Thyroid gland (tissue), 4 donors: ENCODE results near the gene SLC24A4.

Source experiments
- POLR2A ChIP-seq, 2 donors: fragments of 450-650 bp; IDR thresholded peaks; one replicate each; pipeline ENCODE4 v1.6.1; 2017; ENCODE audit warnings: antibody characterized with exemption in 2 of 2, mild to moderate bottlenecking in 2 of 2, moderate library complexity in 1 of 2
- TF ChIP-seq, protein P1 (sequence below), 6 experiments: fragments of 200-600 bp in 3 of 6; fragments of 450-650 bp in 3 of 6; sonication (generic) in 3 of 6; IDR thresholded peaks; one replicate each; pipeline ENCODE4 v1.5.1; 2016 to 2019; ENCODE audit warnings: antibody characterized with exemption in 6 of 6, mild to moderate bottlenecking in 2 of 6, inconsistent platforms in 1 of 6, moderate library complexity in 1 of 6

DNA sequence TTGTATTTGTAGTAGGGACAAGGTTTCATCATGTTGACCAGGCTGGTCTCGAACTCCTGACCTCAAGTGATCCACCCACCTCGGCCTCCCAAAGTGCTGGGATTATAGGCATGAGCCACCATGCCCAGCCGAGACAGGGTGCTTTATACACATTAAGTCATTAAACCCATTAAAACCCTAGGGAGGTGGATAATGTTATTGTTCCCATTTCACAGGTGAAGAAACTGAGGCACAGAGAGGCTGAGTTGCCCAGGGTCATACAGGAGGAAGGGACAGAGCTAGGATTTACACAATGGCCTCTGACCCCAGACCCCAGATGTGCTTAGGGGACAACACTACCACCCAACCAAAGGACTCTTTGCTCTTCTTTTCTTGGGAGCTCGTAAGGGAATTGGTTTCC lies 139.6 kb downstream of the SLC24A4 start:
- TF ChIP-seq, protein P1, sequence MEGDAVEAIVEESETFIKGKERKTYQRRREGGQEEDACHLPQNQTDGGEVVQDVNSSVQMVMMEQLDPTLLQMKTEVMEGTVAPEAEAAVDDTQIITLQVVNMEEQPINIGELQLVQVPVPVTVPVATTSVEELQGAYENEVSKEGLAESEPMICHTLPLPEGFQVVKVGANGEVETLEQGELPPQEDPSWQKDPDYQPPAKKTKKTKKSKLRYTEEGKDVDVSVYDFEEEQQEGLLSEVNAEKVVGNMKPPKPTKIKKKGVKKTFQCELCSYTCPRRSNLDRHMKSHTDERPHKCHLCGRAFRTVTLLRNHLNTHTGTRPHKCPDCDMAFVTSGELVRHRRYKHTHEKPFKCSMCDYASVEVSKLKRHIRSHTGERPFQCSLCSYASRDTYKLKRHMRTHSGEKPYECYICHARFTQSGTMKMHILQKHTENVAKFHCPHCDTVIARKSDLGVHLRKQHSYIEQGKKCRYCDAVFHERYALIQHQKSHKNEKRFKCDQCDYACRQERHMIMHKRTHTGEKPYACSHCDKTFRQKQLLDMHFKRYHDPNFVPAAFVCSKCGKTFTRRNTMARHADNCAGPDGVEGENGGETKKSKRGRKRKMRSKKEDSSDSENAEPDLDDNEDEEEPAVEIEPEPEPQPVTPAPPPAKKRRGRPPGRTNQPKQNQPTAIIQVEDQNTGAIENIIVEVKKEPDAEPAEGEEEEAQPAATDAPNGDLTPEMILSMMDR (IDR thresholded peaks at IDR 0.05) = no peak
- TF ChIP-seq POLR2A (IDR thresholded peaks at IDR 0.05) = no peak
